D721Med (cell line): ENCODE results near the gene NUFIP1.
"Not testable (repeated sequence)": the region's sequence is repeated elsewhere in the genome, so short reads cannot be mapped to it uniquely, and the experiment has no call there.

ENCODE experiments used
- DNase-seq: peaks from one replicate; pipeline ENCODE4 v3.0.0; 2011; ENCODE audit warnings: low spot score; ENCODE audit not compliant: insufficient read length
- FAIRE-seq: peaks from 2 replicates; lab custom pipeline; 2011; peaks lifted over from hg19 to GRCh38; lab: Jason Lieb, UNC
- TF ChIP-seq, protein P1 (sequence below): IDR thresholded peaks from 2 replicates; pipeline ENCODE4 v1.5.1; 2012; ENCODE audit warnings: mild to moderate bottlenecking, control low read depth; ENCODE audit not compliant: insufficient read depth; ENCODE audit errors: missing control alignments

The NUFIP1 gene

DNA sequence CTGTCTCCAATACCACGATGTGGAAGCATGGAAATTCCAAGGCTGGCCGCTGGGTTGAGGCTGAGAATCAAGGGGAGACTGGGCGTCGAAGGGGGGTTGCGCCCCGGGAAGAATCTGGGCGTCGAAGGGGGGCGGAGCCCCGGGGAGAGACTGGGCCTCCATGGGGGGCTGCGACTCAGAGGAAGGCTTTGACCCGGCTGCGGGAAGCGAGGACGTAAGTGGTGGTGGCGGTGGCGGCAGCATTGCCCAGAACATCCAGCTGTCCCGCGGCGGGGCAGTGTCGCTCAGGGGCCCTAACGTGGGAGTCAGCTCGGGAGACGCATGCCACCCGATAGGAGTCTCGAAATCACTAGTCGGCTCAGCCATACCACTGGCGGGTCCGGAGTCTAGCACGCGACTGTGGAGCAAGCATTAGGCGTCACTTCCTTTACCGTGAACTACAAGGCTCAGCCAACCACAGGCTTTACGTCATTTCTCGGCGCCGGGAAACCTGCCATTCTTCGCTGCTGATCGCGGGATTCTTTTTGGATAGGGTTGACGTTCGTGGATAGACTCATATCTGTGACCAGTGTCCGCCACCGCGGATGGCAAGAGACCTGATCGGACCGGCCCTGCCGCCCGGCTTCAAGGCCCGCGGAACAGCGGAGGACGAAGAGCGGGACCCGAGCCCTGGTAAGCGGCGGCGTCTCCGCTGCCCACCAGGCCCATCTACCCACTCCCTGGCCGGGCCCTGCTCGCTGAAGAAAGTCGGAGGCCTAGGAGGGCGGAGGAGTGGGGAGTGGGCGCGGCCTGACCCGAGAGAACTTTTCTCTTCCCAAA is at the start of gene NUFIP1, which contains the start of gene GPALPP1:
Gene NUFIP1 (minus strand): TSS at position 401 of the 819 bp plus-strand sequence. CDS start 35 bp downstream, at position 366.
Gene GPALPP1 (plus strand): TSS at position 468 of the 819 bp plus-strand sequence. CDS start 117 bp downstream, at position 585.
- FAIRE-seq (no peak), DNase-seq (peak; percentile 95)
- TF ChIP-seq, protein P1, sequence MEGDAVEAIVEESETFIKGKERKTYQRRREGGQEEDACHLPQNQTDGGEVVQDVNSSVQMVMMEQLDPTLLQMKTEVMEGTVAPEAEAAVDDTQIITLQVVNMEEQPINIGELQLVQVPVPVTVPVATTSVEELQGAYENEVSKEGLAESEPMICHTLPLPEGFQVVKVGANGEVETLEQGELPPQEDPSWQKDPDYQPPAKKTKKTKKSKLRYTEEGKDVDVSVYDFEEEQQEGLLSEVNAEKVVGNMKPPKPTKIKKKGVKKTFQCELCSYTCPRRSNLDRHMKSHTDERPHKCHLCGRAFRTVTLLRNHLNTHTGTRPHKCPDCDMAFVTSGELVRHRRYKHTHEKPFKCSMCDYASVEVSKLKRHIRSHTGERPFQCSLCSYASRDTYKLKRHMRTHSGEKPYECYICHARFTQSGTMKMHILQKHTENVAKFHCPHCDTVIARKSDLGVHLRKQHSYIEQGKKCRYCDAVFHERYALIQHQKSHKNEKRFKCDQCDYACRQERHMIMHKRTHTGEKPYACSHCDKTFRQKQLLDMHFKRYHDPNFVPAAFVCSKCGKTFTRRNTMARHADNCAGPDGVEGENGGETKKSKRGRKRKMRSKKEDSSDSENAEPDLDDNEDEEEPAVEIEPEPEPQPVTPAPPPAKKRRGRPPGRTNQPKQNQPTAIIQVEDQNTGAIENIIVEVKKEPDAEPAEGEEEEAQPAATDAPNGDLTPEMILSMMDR: no peak

DNA sequence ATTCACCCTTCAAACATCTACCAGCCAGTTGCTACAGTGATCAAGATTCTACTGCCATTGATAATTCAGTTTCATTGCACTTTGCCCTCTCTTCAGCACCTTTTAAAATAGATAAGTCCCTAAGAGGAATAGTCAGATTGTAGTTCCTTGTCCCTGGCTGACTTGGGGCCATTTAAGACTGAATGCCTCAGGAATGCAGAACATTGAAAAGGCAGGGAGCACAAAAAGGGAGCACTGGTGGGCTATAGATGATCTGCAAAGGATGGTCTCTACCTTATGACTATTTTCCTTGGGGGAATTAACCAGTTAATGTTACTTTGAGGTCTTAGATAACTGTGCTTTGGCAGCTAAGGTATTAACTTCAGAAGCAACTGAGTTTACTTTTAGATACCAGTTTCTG is 46.9 kb upstream of the NUFIP1 start:
- TF ChIP-seq, protein P1: no peak

DNA sequence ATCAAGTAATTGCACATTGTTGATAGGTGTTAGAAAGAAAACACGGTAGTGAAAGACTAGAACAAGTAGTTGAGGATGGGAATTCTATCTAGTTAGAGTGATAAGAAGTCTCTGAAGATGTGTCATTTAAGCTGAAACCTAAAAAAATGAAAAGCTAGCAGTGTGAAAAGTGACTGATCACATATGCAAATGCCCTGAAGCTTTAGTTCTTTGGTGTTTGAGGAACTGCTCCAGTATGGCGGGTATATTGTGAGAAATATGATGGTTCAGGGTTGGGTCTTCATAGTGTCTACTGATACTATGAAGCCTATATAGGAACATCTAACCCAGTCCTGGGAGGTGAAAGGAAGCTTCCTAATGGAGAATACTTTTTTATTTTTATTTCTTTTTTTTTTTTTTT is 45.1 kb upstream of the NUFIP1 start:
- TF ChIP-seq, protein P1: no peak
- DNase-seq: no peak
- no peak for FAIRE-seq

More for the DNA sequence above, 46.9 kb upstream of the NUFIP1 start:
- DNase-seq: no peak
- FAIRE-seq: no peak

DNA sequence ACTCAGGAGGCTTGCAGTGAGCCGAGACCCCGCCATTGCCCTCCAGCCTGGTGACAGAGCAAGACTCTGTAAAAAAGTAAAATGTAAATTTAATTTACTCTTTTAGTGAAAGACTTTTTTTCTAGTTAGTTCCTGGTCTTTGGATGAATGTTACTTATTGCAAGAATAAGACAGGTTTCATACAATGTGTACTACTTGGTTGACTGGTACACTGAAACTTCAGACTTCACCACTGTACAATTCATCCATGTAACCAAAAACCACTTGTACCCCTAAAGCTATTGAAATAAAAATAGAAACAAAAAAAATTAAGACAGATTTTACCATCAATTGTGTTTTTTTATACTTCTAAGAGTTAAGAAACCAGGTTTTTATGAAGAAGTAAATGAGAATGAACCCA is 35.6 kb upstream of the NUFIP1 start:
- TF ChIP-seq, protein P1: no peak
- DNase-seq: no peak
- no peak for FAIRE-seq

DNA sequence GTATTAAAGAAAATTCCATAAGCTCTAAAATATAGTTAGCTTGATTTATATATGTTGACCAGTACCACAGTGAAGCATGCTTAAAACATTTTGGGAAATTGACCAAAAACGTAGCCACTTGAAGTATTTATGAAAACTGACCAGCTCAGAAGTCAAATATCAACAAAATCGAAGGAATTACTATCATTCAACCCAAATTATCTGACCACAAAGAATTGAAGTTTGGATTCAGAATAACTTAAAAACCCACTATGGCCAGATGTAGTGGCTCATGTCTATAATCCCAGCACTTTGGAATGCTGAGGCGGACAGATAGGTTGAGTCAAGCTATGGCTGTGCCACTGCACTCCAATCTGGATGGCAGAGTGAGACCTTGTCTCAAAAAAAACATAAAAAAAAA is 32.0 kb upstream of the NUFIP1 start:
- TF ChIP-seq, protein P1: no peak
- DNase-seq (no peak), FAIRE-seq (no peak)

DNA sequence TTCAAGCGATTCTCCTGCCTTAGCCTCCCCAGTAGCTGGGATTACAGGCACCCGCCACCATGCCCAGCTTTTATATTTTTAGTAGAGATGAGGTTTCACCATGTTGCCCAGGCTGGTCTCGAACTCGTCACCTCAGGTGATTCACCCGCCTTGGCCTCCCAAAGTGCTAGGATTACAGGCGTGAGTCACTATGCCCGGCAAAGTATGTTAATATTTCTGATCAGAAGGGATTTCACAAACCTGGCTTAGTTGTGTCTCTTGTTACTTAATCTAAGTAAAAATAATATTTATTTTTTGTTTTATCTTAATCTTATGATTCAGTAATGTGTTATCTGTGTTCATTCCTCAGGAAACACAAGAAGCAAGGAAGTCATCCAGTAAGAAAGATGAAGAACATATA is 30.7 kb upstream of the NUFIP1 start:
- DNase-seq, FAIRE-seq: not testable (repeated sequence)

DNA sequence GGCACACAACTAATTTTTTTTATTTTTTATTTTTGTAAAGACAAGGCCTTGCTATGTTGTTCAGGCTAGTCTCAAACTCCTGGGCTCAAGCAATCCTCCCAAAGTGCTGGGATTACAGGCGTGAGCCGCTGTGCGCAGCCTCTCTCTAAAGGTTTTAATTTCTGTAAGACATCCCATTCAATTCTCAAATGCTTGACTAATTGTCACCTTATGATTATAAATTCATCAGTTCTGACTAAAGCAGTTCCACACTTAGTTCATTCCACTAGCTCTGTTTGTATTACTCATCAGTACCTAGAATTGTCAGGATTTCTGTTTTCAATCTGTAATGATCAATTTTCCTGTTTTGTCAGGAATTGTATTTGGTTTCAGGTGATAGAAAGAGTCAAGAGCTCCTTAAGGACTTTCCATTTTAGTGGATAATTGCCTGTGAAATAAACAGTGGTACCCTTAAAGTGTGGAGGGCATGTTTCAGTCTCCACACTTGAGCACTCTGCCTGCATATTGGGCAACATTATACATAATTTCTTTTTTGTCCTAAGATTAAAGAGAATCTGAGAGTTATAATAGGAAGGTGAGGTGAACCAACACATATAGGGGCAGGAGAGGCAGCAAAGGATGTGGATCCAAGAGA is 27.6 kb upstream of the NUFIP1 start:
- TF ChIP-seq, protein P1: no peak
- no peak for FAIRE-seq
- DNase-seq: no peak
